GM12878 (cell line): ENCODE data around the gene ZMIZ1. TPM values are rescaled to one million over a fixed set of nuclear protein-coding genes. Genes with fewer than 3 reads are reported as not detected.
A peak's percentile ranks its signal among the peaks of the same experiment; 100 is the strongest.

ENCODE experiments used
- ATAC-seq: fragments of 200-7000 bp; cut with Tn5 transposase; 3 replicates; pipeline ENCODE4 v1.9.1; 2020; ENCODE audit warnings: mild to moderate bottlenecking, moderate library complexity
- BruUV-seq: library from RNA; stranded (reverse); fragments of 400-500 nt; replicated peaks from 2 replicates; lab custom pipeline; 2021; lab: Mats Ljungman, UMichigan
- CTCF ChIA-PET: fragments of 300-600 bp; sonication (Branson Sonifier 250); formaldehyde crosslinking; extraction: SDS; loops from one replicate; lab custom pipeline; 2021; ENCODE audit warnings: inconsistent platforms; lab: Yijun Ruan, JAX
- POLR2A ChIA-PET: fragments of 350-600 bp; formaldehyde crosslinking; extraction: SDS; loops from one replicate; lab custom pipeline; 2021; ENCODE audit warnings: inconsistent platforms; lab: Charles Lee
- RAD21 ChIA-PET: fragments of 300-600 bp; sonication (Branson Sonifier 250); formaldehyde crosslinking; loops from one replicate; lab custom pipeline; 2023; ENCODE audit warnings: antibody characterized with exemption; ENCODE audit not compliant: unreplicated experiment; lab: Charles Lee
- SMC1A ChIA-PET: fragments of 300-600 bp; sonication (Branson Sonifier 250); formaldehyde crosslinking; loops from one replicate; lab custom pipeline; 2023; ENCODE audit not compliant: unreplicated experiment, uncharacterized antibody; lab: Charles Lee
- DNase-seq: peaks from one replicate; pipeline ENCODE4 v3.0.0-alpha.2; 2011; ENCODE audit warnings: low read depth, low spot score
- FAIRE-seq: peaks from 3 replicates; lab custom pipeline; 2011; peaks lifted over from hg19 to GRCh38; lab: Jason Lieb, UNC
- H2AFZ ChIP-seq: 2 replicates; pipeline ENCODE4 v1.6.0; 2011; ENCODE audit warnings: low read depth, low read length, control low read depth; ENCODE audit not compliant: control insufficient read depth
- H3K27ac ChIP-seq: 2 replicates; pipeline ENCODE4 v1.5.1; 2011; ENCODE audit warnings: control low read depth; ENCODE audit not compliant: control insufficient read depth, insufficient read depth
- H3K27me3 ChIP-seq, 2 experiments: replicated peaks in 1 of 2; 2 replicates each; pipeline versions ENCODE4 v1.6.0 to v1.6.1; 2011; ENCODE audit warnings: low read length in 1 of 2; ENCODE audit not compliant: control insufficient read depth in 2 of 2, insufficient read depth in 2 of 2
- H3K36me3 ChIP-seq, 2 experiments: 2 replicates each; pipeline ENCODE4 v1.5.1; 2011; ENCODE audit warnings: low read length in 1 of 2; ENCODE audit not compliant: control insufficient read depth in 2 of 2, insufficient read depth in 2 of 2
- H3K4me1 ChIP-seq: 2 replicates; pipeline ENCODE4 v1.6.1; 2011; ENCODE audit warnings: mild to moderate bottlenecking, low read length, moderate library complexity, mixed read lengths; ENCODE audit not compliant: control insufficient read depth, insufficient read depth
- H3K4me2 ChIP-seq: 2 replicates; pipeline ENCODE4 v1.6.0; 2011; ENCODE audit warnings: control low read depth; ENCODE audit not compliant: control insufficient read depth, insufficient read depth
- H3K4me3 ChIP-seq: fragments of 200-600 bp; sonication (generic); 2 replicates; pipeline ENCODE4 v1.5.1; 2016
- H3K79me2 ChIP-seq: 2 replicates; pipeline ENCODE4 v1.6.0; 2011; ENCODE audit warnings: low read length; ENCODE audit not compliant: control insufficient read depth, insufficient read depth
- H3K9ac ChIP-seq: 2 replicates; pipeline ENCODE4 v1.8.0; 2011; ENCODE audit warnings: low read length, control low read depth, mixed read lengths; ENCODE audit not compliant: control insufficient read depth, insufficient read depth
- H3K9me3 ChIP-seq: replicated peaks from 3 replicates; pipeline ENCODE4 v1.5.1; 2011; ENCODE audit warnings: mild to moderate bottlenecking, low read length; ENCODE audit not compliant: control insufficient read depth, insufficient read depth
- H4K20me1 ChIP-seq: 2 replicates; pipeline ENCODE4 v1.6.0; 2011; ENCODE audit not compliant: control insufficient read depth, insufficient read depth
- CBX3 ChIP-seq: fragments of 200-600 bp; sonication (generic); IDR thresholded peaks from 2 replicates; pipeline ENCODE4 v1.6.1; 2016; ENCODE audit warnings: low read depth, borderline replicate concordance
- CREM ChIP-seq: IDR thresholded peaks from 2 replicates; pipeline ENCODE4 v1.6.1; 2014; ENCODE audit warnings: antibody characterized with exemption, low read depth
- CTCF ChIP-seq, 3 experiments: IDR thresholded peaks in 2 of 3; conservative IDR thresholded peaks in 1 of 3; 2 replicates each; pipeline ENCODE4 v1.5.1; 2011; ENCODE audit warnings: low read depth in 3 of 3, low read length in 3 of 3, mild to moderate bottlenecking in 3 of 3, control low read depth in 2 of 3, moderate library complexity in 2 of 3, inconsistent platforms in 1 of 3, mixed read lengths in 1 of 3; ENCODE audit not compliant: control insufficient read depth in 2 of 3, insufficient read depth in 1 of 3; ENCODE audit errors: extremely low read depth in 1 of 3
- IRF4 ChIP-seq: IDR thresholded peaks from 2 replicates; pipeline ENCODE4 v1.6.1; 2011; ENCODE audit warnings: low read depth, low read length
- POLR2AphosphoS5 ChIP-seq: IDR thresholded peaks from 2 replicates; pipeline ENCODE4 v1.6.1; 2011; ENCODE audit warnings: mild to moderate bottlenecking, low read length, inconsistent platforms
- YY1 ChIP-seq: IDR thresholded peaks from 2 replicates; pipeline ENCODE4 v1.6.1; 2011; ENCODE audit warnings: low read depth, mild to moderate bottlenecking, low read length
- WGBS: methylation state at CpG from one replicate; pipeline ENCODE4 v1.1.6; 2016; ENCODE audit warnings: low lambda C conversion rate; ENCODE audit not compliant: insufficient replicate concordance, insufficient coverage; ENCODE audit errors: missing lambda C conversion rate; 5-methylcytosine and 5-hydroxymethylcytosine counted together
- in situ Hi-C: fragments of 300-500 bp; cut with MboI; formaldehyde crosslinking; loops from 9 replicates; pipeline ENCODE4 v1.14.3; 2018; ENCODE audit warnings: mixed read lengths
- intact Hi-C: fragments of 100-400 bp; cut with micrococcal nuclease; formaldehyde crosslinking; loops from one replicate; pipeline ENCODE4 v1.14.2; 2022; ENCODE audit not compliant: unreplicated experiment
- polyA plus RNA-seq, 11 experiments: library from polyadenylated mRNA; depleted of rRNA in 4 of 11; unstranded in 6 of 11; stranded (reverse) in 5 of 11; fragments of >200 nt; fragmentation: Nextera tagmentation in 4 of 11; fragmentation: Illumina TruSeq in 1 of 11; extraction: Ambion mirVana in 4 of 11; extraction: Trizol in 1 of 11; gene quantifications; 1 replicate in 1 of 11; 2 replicates in 10 of 11; pipeline versions ENCODE4 v1.2.1 to v1.2.3, GENCODE V29; 2011 to 2016; ENCODE audit warnings: inconsistent platforms in 2 of 11, missing spikeins in 2 of 11, low read depth in 1 of 11
- total RNA-seq, 4 experiments: library from RNA; depleted of rRNA in 3 of 4; stranded (reverse); fragments of >200 nt in 3 of 4; fragmentation: Illumina TruSeq in 1 of 4; extraction: Trizol in 1 of 4; gene quantifications; 2 replicates each; pipeline versions ENCODE4 v1.2.1 to v1.2.3, GENCODE V29; 2013 to 2021

The ZMIZ1 gene
- total and polyA plus RNA-seq, 10 of the 15 experiments (the other 5 are each of a cell fraction or from before 2014, with no cell fraction given), result 3.1 to 82.3 (median 14.9) TPM

GRCh38 chr10:79136236-79137005, 67.7 kb downstream of the ZMIZ1 start (continued):
- TF ChIP-seq CBX3 (no peak), CREM (no peak)

GRCh38 chr10:79137300-79137756, 68.6 kb downstream of the ZMIZ1 start:
- FAIRE-seq (no peak), ATAC-seq (peak; percentile 37), DNase-seq (no peak)
- Histone ChIP-seq H3K9ac (peak overlapping the region; percentile 45), H3K27ac (peak overlapping the region; percentile 52), H3K4me2 (peak overlapping the region; percentile 93), H4K20me1 (no peaks in the 10 kb centered on the region), H3K79me2 (no peaks in the 10 kb centered on the region), H3K4me3 (peak overlapping the region; percentile 35; the same call in 1 of the 2 replicates), H3K36me3 (no peaks in the 10 kb centered on the region), H3K4me1 (peaks cover 33% of the 10 kb centered on the region), H3K9me3 (no peaks in the 10 kb centered on the region), H2AFZ (peak overlapping the region; percentile 61), H3K27me3 (no peaks in the 10 kb centered on the region)
- POLR2A ChIA-PET, result no interaction called here
- BruUV-seq, result no TSS peak
- RAD21 ChIA-PET, result interaction anchor here (1.1 kb wide), 1 partner anchor 65 kb away, joined by 4 read pairs; no protein-coding TSS in a partner anchor
- in situ Hi-C loops (no loop called here), intact Hi-C loops (no loop called here)
- CTCF ChIA-PET, result interaction anchor here (0.6 to 1.1 kb wide), 7 partner anchors 58 to 1090 kb away, joined by 3 to 4 read pairs (median 3); no protein-coding TSS in a partner anchor
- WGBS, result 34% methylated on average over 8 of the region's 8 CpGs
- no peak for TF ChIP-seq CTCF (IDR thresholded peaks at IDR 0.05 in 2 of 3, conservative IDR thresholded peaks at IDR 0.05 in 1 of 3; ENCODE audit: control insufficient read depth in 2 of 3, extremely low read depth in 1 of 3, insufficient read depth in 1 of 3, low read depth in 3 of 3, low read length in 3 of 3)
- TF ChIP-seq IRF4, result no peak
- 0 out of 2 replicates have a peak, but pooled peaks have one; percentile 15 for TF ChIP-seq YY1
- no peak for TF ChIP-seq POLR2AphosphoS5
- SMC1A ChIA-PET, result interaction anchor here (0.6 kb wide), 1 partner anchor 228 kb away, joined by 3 read pairs; no protein-coding TSS in a partner anchor
